Activated CD4-positive, CD25-positive, alpha-beta regulatory T cell treated with anti-CD3 and anti-CD28 coated beads, Interleukin-2, amount 50 U/mL, for 16 hours (primary cell): ENCODE measurements around the gene PHACTR3.

ENCODE experiments used
- DNase-seq: peaks from one replicate; pipeline ENCODE4 v3.0.0-alpha.2; 2020; ENCODE audit warnings: low read depth, low spot score

PHACTR3 gene

GRCh38 chr20:59750209-59750840 lies 146.0 kb downstream of the PHACTR3 start:
- DNase-seq = no peak

- DNase-seq = no peak
Measured at GRCh38 chr20:59751075-59751711, 146.9 kb downstream of the PHACTR3 start.

GRCh38 chr20:59752101-59752586 lies 147.8 kb downstream of the PHACTR3 start:
- DNase-seq = no peak

- no peak for DNase-seq
Measured at GRCh38 chr20:59752704-59753460, 148.5 kb downstream of the PHACTR3 start.

- DNase-seq = no peak
Measured at GRCh38 chr20:59753836-59754235, 149.5 kb downstream of the PHACTR3 start.

- DNase-seq = no peak
Measured at GRCh38 chr20:59754551-59754950, 150.2 kb downstream of the PHACTR3 start.

- no peak for DNase-seq
Measured at GRCh38 chr20:59756241-59756640, 151.9 kb downstream of the PHACTR3 start.

GRCh38 chr20:59764037-59764436 lies 159.7 kb downstream of the PHACTR3 start:
- DNase-seq = no peak

- no peak for DNase-seq
Measured at GRCh38 chr20:59765599-59766177, 161.3 kb downstream of the PHACTR3 start.

- DNase-seq = no peak
Measured at GRCh38 chr20:59767656-59768055, 163.3 kb downstream of the PHACTR3 start.

GRCh38 chr20:59770270-59770669 lies 165.9 kb downstream of the PHACTR3 start:
- DNase-seq = no peak

- DNase-seq = no peak
Measured at GRCh38 chr20:59770851-59771250, 166.5 kb downstream of the PHACTR3 start.

GRCh38 chr20:59771506-59772372 lies 167.4 kb downstream of the PHACTR3 start:
- DNase-seq = no peak

GRCh38 chr20:59772373-59772705 lies 168.0 kb downstream of the PHACTR3 start:
- no peak for DNase-seq

GRCh38 chr20:59772931-59773913 lies 168.9 kb downstream of the PHACTR3 start:
- no peak for DNase-seq

- no peak for DNase-seq
Measured at GRCh38 chr20:59774204-59774641, 169.9 kb downstream of the PHACTR3 start.

- DNase-seq = no peak
Measured at GRCh38 chr20:59774921-59775686, 170.8 kb downstream of the PHACTR3 start.

GRCh38 chr20:59775687-59776055 lies 171.3 kb downstream of the PHACTR3 start:
- DNase-seq = no peak

- DNase-seq = no peak
Measured at GRCh38 chr20:59776059-59776603, 171.8 kb downstream of the PHACTR3 start.
